Karpas-422 (cell line): ENCODE data around the gene MED29. TPM values are rescaled to one million over a fixed set of nuclear protein-coding genes. Genes with fewer than 3 reads are reported as not detected.

Experiments
- DNase-seq: peaks from one replicate; pipeline ENCODE4 v3.0.0-alpha.2; 2015
- H2AFZ ChIP-seq: fragments of 200-600 bp; sonication (generic); 2 replicates; pipeline ENCODE4 v1.6.1; 2014; ENCODE audit warnings: antibody characterized with exemption, low read length, mixed read lengths
- H3K27ac ChIP-seq: fragments of 200-600 bp; sonication (generic); 2 replicates; pipeline ENCODE4 v1.5.1; 2014; ENCODE audit warnings: mild to moderate bottlenecking, low read length, moderate library complexity
- H3K27me3 ChIP-seq: fragments of 200-600 bp; sonication (generic); 2 replicates; pipeline ENCODE4 v1.6.1; 2014; ENCODE audit warnings: low read length, mixed read lengths
- H3K36me3 ChIP-seq: fragments of 200-600 bp; sonication (generic); 2 replicates; pipeline ENCODE4 v1.6.1; 2014; ENCODE audit warnings: low read length, mixed read lengths; ENCODE audit not compliant: insufficient read depth
- H3K4me1 ChIP-seq: fragments of 200-600 bp; sonication (generic); 2 replicates; pipeline ENCODE4 v1.6.1; 2014; ENCODE audit warnings: mild to moderate bottlenecking, low read length, mixed read lengths
- H3K4me2 ChIP-seq: fragments of 200-600 bp; sonication (generic); 2 replicates; pipeline ENCODE4 v1.6.1; 2014; ENCODE audit warnings: low read length, low read depth, mild to moderate bottlenecking; ENCODE audit not compliant: poor library complexity, severe bottlenecking
- H3K4me3 ChIP-seq: fragments of 200-600 bp; sonication (generic); 2 replicates; pipeline ENCODE4 v1.5.1; 2014; ENCODE audit warnings: mild to moderate bottlenecking, antibody characterized with exemption, low read length, mixed read lengths
- H3K79me2 ChIP-seq: fragments of 200-600 bp; sonication (generic); 2 replicates; pipeline ENCODE4 v1.6.1; 2014; ENCODE audit warnings: mild to moderate bottlenecking, low read length, mixed read lengths
- H3K9ac ChIP-seq: fragments of 200-600 bp; sonication (generic); 2 replicates; pipeline ENCODE4 v1.6.0; 2014; ENCODE audit warnings: low read length
- H3K9me2 ChIP-seq: fragments of 200-600 bp; sonication (generic), shearing (Covaris generic); replicated peaks from 2 replicates; pipeline ENCODE4 v1.6.0; 2014; ENCODE audit warnings: mild to moderate bottlenecking, low read length, moderate library complexity; ENCODE audit not compliant: insufficient read depth
- H3K9me3 ChIP-seq: fragments of 300-700, 200-600 bp; sonication (generic); 2 replicates; pipeline ENCODE4 v1.6.1; 2014; ENCODE audit warnings: low read length, mixed read lengths
- H4K20me1 ChIP-seq: fragments of 200-600 bp; sonication (generic); 2 replicates; pipeline ENCODE4 v1.6.1; 2014; ENCODE audit warnings: mild to moderate bottlenecking, antibody characterized with exemption, low read length, low read depth; ENCODE audit not compliant: insufficient read depth
- total RNA-seq: library from RNA; depleted of rRNA; stranded (reverse); fragments of >200 nt; shearing (Covaris generic); gene quantifications from 2 replicates; pipeline ENCODE4 v1.2.3, GENCODE V29; 2014; ENCODE audit warnings: low replicate concordance

MED29 gene
- total RNA-seq, 1 experiment from 2014 or later, result 18.6 TPM

DNA sequence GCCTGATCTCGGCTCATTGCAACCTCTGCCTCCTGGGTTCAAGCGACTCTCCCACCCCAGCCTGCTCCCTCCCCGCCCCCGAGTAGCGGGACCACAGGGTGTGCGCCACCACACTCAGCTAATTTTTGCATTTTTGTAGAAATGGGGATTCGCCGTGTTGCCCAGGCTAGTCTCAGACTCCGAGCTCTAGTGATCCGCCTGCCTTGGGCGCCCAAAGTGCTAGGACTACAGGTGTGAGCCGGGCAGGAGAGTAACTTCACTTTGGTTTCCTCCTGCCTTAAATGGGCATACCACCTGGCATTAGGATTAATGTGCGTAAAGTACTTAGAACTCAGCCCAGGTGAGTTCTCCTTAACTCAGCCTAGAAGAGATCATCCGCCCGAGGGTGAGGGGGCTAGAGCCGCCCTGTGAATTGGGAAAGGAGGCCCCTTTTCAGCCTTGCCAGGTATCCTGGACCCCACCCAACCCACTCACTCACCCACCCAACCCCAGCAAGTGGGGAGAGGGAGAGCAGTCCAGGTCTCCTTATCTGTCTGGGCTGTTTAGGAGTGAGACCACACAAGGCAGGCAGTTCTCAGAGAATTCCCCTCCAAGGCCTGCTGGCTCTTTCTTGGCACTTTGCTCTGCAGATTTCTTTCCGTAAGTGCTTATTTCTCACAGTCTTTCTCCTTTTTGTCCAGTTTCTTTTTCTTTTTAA, 14.2 kb downstream of the MED29 start:
- Histone ChIP-seq H3K27ac (no peak overlapping the region), H4K20me1 (peaks cover 18% of the 10 kb centered on the region), H3K79me2 (peaks cover 22% of the 10 kb centered on the region), H3K27me3 (no peaks in the 10 kb centered on the region; the same call in 1 of the 2 replicates), H3K9me3 (no peaks in the 10 kb centered on the region), H3K9me2 (no peaks in the 10 kb centered on the region), H2AFZ (no peak overlapping the region), H3K36me3 (no peaks in the 10 kb centered on the region), H3K9ac (no peak overlapping the region), H3K4me1 (peaks cover 72% of the 10 kb centered on the region), H3K4me2 (peak overlapping the region; percentile 98), H3K4me3 (no peak overlapping the region)
- DNase-seq, result no peak

DNA sequence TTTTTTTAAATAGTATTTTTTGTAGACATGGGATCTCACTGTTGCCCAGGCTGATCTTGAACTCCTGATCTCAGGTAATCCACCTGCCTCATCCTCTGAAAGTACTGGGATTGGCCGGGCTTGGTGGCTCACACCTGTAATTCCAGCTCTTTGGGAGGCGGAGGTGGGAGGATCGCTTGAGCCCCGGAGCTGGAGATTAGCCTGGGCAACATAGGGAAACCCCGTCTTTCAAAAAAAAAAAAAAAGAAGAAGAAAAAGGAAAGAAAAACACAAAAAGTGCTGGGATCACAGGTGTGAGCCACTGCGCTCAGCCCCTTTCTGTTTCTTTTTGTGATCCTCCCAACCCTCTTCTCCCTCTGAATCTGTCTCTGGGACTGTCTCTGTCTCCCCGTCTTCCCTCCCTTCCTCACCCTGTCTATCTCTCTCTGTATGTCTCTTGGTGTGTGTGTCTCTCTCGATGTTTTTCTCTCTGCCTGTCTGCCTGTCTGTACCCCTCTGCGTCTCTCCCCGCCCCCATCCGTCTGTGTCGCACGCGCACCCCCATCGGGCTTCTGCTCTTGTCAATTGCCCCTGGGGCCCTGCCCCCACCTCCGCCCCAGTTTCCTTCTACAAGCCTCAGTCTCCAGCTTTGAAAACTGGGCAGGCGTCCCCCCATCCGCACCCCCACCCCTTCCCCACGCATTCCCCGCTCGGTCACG, 14.9 kb downstream of the MED29 start:
- H3K4me3 ChIP-seq, result peak overlapping the region; percentile 96
- H3K9me2 ChIP-seq, result no peaks in the 10 kb centered on the region
- H3K4me2 ChIP-seq, result peak overlapping the region; percentile 98
- H3K27ac ChIP-seq, result no peak overlapping the region
- peaks cover 74% of the 10 kb centered on the region for H3K4me1 ChIP-seq
- H3K36me3 ChIP-seq, result no peaks in the 10 kb centered on the region
- no peak overlapping the region; the same call in 1 of the 2 replicates for H2AFZ ChIP-seq
- no peaks in the 10 kb centered on the region; the same call in 1 of the 2 replicates for H3K27me3 ChIP-seq
- peak; percentile 86 for DNase-seq
- H4K20me1 ChIP-seq, result peaks cover 18% of the 10 kb centered on the region
- H3K9me3 ChIP-seq, result no peaks in the 10 kb centered on the region
- peaks cover 22% of the 10 kb centered on the region for H3K79me2 ChIP-seq
- H3K9ac ChIP-seq, result peak overlapping the region; percentile 94

DNA sequence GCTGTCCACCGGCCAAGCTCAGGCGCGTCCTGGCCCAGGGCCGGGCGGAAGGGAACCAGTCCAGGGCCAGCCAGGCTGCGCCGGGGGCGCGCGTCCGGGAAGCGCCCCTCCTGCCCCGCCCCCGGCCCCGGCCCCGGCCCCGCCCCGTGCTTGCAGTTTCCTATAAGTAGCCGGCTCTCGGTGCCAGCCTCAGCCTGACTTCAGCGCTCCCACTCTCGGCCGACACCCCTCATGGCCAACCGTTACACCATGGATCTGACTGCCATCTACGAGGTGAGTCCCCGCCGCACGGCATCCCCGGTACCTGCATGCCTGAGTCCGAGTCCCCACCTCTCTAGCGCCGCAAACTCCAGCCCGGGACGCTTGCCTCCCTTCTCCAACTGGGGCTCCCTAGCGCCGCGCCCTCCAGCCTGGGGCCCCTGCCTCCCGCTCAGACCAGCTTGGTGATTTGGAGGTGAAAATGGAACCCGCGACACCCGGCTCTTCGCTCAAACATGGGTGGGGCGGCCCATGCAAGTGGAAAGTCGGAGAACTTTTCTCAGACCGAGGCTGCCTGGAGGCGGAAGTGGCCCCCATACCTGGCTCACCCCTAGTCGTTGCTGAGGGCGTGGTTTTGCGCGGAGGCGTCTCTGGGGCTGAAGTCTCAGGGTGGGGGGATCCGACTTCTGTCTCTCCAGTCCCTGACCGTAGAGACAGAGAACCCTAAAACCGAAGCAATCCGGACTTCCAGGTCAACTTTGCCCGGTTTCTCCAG, 15.7 kb downstream of the MED29 start, which contains the start of gene ZFP36:
ZFP36 (plus strand) TSS at position 192 of the 754 bp plus-strand sequence; CDS start at position 250, 58 bp downstream.
- Histone ChIP-seq H3K9me2 (no peaks in the 10 kb centered on the region), H3K36me3 (no peaks in the 10 kb centered on the region), H3K79me2 (peaks cover 22% of the 10 kb centered on the region), H2AFZ (no peak within 1 kb of the TSS; the same call in 1 of the 2 replicates), H3K4me3 (peak within 1 kb of the TSS; percentile 96), H3K27ac (peak within 1 kb of the TSS; percentile 84), H3K9me3 (no peaks in the 10 kb centered on the region), H3K4me2 (peak within 1 kb of the TSS; percentile 98), H3K9ac (peak within 1 kb of the TSS; percentile 94), H3K27me3 (no peaks in the 10 kb centered on the region; the same call in 1 of the 2 replicates), H3K4me1 (peaks cover 74% of the 10 kb centered on the region), H4K20me1 (peaks cover 18% of the 10 kb centered on the region)
- DNase-seq, result peak; percentile 92

DNA sequence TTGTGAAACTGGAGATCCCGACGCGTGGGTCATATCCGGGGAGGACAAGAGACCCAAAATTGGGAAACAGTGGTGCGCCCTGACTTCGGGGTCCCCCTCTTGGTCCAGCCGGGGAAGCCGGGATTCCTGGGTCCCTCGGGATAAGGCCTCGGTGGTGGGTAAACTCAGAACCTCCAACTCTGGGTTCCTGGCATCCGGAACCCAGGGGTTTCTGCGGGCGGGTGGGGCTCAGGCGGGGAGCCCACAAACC, 16.2 kb downstream of the MED29 start:
- H2AFZ ChIP-seq, result no peak overlapping the region
- H3K4me3 ChIP-seq, result peak overlapping the region; percentile 96
- H3K27me3 ChIP-seq, result no peaks in the 10 kb centered on the region; the same call in 1 of the 2 replicates
- DNase-seq, result no peak
- H3K36me3 ChIP-seq, result no peaks in the 10 kb centered on the region
- peak overlapping the region; percentile 98 for H3K4me2 ChIP-seq
- no peaks in the 10 kb centered on the region for H3K9me2 ChIP-seq
- H4K20me1 ChIP-seq, result peaks cover 18% of the 10 kb centered on the region
- H3K9me3 ChIP-seq, result no peaks in the 10 kb centered on the region
- H3K79me2 ChIP-seq, result peaks cover 22% of the 10 kb centered on the region
- H3K4me1 ChIP-seq, result peaks cover 71% of the 10 kb centered on the region
- H3K9ac ChIP-seq, result peak overlapping the region; percentile 94
- peak overlapping the region; percentile 84 for H3K27ac ChIP-seq

DNA sequence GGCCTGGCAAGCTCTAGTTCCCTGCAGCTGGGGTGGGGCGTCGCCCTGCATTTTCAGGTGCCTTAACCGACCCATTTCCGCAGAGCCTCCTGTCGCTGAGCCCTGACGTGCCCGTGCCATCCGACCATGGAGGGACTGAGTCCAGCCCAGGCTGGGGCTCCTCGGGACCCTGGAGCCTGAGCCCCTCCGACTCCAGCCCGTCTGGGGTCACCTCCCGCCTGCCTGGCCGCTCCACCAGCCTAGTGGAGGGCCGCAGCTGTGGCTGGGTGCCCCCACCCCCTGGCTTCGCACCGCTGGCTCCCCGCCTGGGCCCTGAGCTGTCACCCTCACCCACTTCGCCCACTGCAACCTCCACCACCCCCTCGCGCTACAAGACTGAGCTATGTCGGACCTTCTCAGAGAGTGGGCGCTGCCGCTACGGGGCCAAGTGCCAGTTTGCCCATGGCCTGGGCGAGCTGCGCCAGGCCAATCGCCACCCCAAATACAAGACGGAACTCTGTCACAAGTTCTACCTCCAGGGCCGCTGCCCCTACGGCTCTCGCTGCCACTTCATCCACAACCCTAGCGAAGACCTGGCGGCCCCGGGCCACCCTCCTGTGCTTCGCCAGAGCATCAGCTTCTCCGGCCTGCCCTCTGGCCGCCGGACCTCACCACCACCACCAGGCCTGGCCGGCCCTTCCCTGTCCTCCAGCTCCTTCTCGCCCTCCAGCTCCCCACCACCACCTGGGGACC, 16.6 kb downstream of the MED29 start:
- H3K9me2 ChIP-seq, result no peaks in the 10 kb centered on the region
- H3K79me2 ChIP-seq, result peaks cover 22% of the 10 kb centered on the region
- no peak overlapping the region for H2AFZ ChIP-seq
- H3K4me1 ChIP-seq, result peaks cover 66% of the 10 kb centered on the region
- peak overlapping the region; percentile 94 for H3K9ac ChIP-seq
- peak overlapping the region; percentile 98 for H3K4me2 ChIP-seq
- peak overlapping the region; percentile 96 for H3K4me3 ChIP-seq
- peaks cover 18% of the 10 kb centered on the region for H4K20me1 ChIP-seq
- DNase-seq, result peak; percentile 83
- H3K27ac ChIP-seq, result peak overlapping the region; percentile 84
- no peaks in the 10 kb centered on the region for H3K36me3 ChIP-seq
- no peaks in the 10 kb centered on the region; the same call in 1 of the 2 replicates for H3K27me3 ChIP-seq
- H3K9me3 ChIP-seq, result no peaks in the 10 kb centered on the region

DNA sequence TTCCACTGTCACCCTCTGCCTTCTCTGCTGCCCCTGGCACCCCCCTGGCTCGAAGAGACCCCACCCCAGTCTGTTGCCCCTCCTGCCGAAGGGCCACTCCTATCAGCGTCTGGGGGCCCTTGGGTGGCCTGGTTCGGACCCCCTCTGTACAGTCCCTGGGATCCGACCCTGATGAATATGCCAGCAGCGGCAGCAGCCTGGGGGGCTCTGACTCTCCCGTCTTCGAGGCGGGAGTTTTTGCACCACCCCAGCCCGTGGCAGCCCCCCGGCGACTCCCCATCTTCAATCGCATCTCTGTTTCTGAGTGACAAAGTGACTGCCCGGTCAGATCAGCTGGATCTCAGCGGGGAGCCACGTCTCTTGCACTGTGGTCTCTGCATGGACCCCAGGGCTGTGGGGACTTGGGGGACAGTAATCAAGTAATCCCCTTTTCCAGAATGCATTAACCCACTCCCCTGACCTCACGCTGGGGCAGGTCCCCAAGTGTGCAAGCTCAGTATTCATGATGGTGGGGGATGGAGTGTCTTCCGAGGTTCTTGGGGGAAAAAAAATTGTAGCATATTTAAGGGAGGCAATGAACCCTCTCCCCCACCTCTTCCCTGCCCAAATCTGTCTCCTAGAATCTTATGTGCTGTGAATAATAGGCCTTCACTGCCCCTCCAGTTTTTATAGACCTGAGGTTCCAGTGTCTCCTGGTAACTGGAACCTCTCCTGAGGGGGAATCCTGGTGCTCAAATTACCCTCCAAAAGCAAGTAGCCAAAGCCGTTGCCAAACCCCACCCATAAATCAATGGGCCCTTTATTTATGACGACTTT, 17.4 kb downstream of the MED29 start:
- DNase-seq, result peak; percentile 47
- Histone ChIP-seq H3K79me2 (peaks cover 22% of the 10 kb centered on the region), H3K27ac (peak overlapping the region; percentile 84), H3K9ac (peak overlapping the region; percentile 94), H3K9me3 (no peaks in the 10 kb centered on the region), H2AFZ (no peak overlapping the region), H3K36me3 (no peaks in the 10 kb centered on the region), H3K27me3 (no peaks in the 10 kb centered on the region; the same call in 1 of the 2 replicates), H3K4me2 (peak overlapping the region; percentile 98), H3K4me3 (peak overlapping the region; percentile 96), H3K4me1 (peaks cover 60% of the 10 kb centered on the region), H3K9me2 (no peaks in the 10 kb centered on the region), H4K20me1 (peaks cover 18% of the 10 kb centered on the region)

DNA sequence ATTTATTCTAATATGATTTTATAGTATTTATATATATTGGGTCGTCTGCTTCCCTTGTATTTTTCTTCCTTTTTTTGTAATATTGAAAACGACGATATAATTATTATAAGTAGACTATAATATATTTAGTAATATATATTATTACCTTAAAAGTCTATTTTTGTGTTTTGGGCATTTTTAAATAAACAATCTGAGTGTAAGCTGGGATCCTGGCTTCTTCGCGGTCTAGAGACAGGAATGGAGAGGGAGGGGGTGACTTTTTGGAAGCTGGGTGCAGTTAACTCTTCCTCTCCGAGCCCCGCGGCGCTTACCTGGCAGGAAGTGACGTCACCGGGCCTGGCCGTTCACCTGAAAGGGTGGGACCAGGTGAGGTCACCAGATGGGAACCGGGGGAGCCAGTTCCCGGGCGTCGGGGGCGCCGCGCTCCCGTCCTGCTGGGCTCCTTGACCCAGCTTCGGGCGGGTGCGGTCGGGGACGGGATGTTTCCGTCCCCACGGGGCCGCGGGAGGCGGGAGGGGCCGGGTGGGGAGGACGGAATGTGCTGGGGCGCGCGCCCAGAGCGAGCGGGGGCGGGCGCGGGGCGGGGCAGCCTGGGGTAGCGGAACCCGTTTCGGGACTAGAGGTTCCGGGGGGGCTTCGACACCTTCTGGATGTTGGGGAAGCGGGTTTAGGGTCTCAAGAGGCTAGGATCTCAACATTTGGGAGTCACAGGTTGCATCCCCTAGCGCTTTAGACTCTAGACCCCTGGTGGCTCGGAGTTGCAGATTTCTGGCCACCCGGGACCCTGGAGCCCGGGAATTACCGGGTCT, 18.2 kb downstream of the MED29 start:
- Histone ChIP-seq H3K4me1 (peaks cover 64% of the 10 kb centered on the region), H3K27me3 (no peaks in the 10 kb centered on the region), H3K4me2 (peak overlapping the region; percentile 98), H3K9me2 (no peaks in the 10 kb centered on the region), H3K79me2 (peaks cover 30% of the 10 kb centered on the region), H3K9ac (peak overlapping the region; percentile 92), H3K4me3 (peak overlapping the region; percentile 96), H4K20me1 (peaks cover 18% of the 10 kb centered on the region), H3K36me3 (no peaks in the 10 kb centered on the region), H3K9me3 (no peaks in the 10 kb centered on the region), H3K27ac (peak overlapping the region; percentile 84), H2AFZ (no peak overlapping the region)
- peak; percentile 87 for DNase-seq
